SK-N-SH (cell line): Measurements from ENCODE around the gene ARFIP1. TPM values are rescaled to one million over a fixed set of nuclear protein-coding genes. Genes with fewer than 3 reads are reported as not detected.

Source experiments
- CTCF ChIA-PET: fragments of 300-600, 350-600 bp; formaldehyde crosslinking; extraction: SDS; loops from one replicate; lab custom pipeline; 2021; lab: Yijun Ruan, JAX
- POLR2A ChIA-PET: fragments of 350-600 bp; sonication (Branson Sonifier 250); formaldehyde crosslinking; extraction: SDS; loops from one replicate; lab custom pipeline; 2020; ENCODE audit warnings: antibody characterized with exemption, inconsistent platforms; lab: Yijun Ruan, JAX
- DNase-seq: peaks from one replicate; pipeline ENCODE4 v3.0.0; 2012
- H2AFZ ChIP-seq: fragments of 200-600 bp; sonication (generic); 2 replicates; pipeline ENCODE4 v1.8.1; 2016; ENCODE audit warnings: antibody characterized with exemption, mild to moderate bottlenecking, low read depth
- H3F3A ChIP-seq: fragments of 200-600 bp; sonication (generic); replicated peaks from 2 replicates; pipeline ENCODE3; 2016; ENCODE audit warnings: antibody characterized with exemption, mild to moderate bottlenecking; ENCODE audit not compliant: insufficient read depth
- H3K27ac ChIP-seq, 2 experiments: fragments of 200-500 bp in 1 of 2; fragments of 200-600 bp in 1 of 2; sonication (Bioruptor generic) in 1 of 2; sonication (generic), shearing (Covaris generic) in 1 of 2; 2 replicates each; pipeline versions ENCODE4 v1.5.1 to v1.6.1; 2014 to 2016; ENCODE audit warnings: low read depth in 2 of 2, inconsistent platforms in 1 of 2, low read length in 1 of 2, mild to moderate bottlenecking in 1 of 2, mixed read lengths in 1 of 2
- H3K27me3 ChIP-seq: fragments of 200-600 bp; sonication (generic), shearing (Covaris generic); 2 replicates; pipeline ENCODE4 v1.6.1; 2016; ENCODE audit warnings: mixed run types; ENCODE audit not compliant: insufficient read depth
- H3K36me3 ChIP-seq, 2 experiments: fragments of 200-500 bp in 1 of 2; fragments of 200-600 bp in 1 of 2; sonication (Bioruptor generic) in 1 of 2; sonication (generic) in 1 of 2; replicated peaks in 1 of 2; 2 replicates each; pipeline versions ENCODE3 to v1.5.1; 2014 to 2016; ENCODE audit warnings: low read length in 1 of 2, mild to moderate bottlenecking in 1 of 2; ENCODE audit not compliant: insufficient read depth in 2 of 2, control insufficient read depth in 1 of 2
- H3K4me1 ChIP-seq, 2 experiments: fragments of 200-500 bp in 1 of 2; fragments of 200-600 bp in 1 of 2; sonication (Bioruptor generic) in 1 of 2; sonication (generic), shearing (Covaris generic) in 1 of 2; 2 replicates each; pipeline versions ENCODE4 v1.5.1 to v1.6.1; 2014 to 2016; ENCODE audit warnings: low read depth in 1 of 2, low read length in 1 of 2, mixed run types in 1 of 2; ENCODE audit not compliant: insufficient read depth in 2 of 2, control insufficient read depth in 1 of 2
- H3K4me2 ChIP-seq: fragments of 200-600 bp; sonication (generic), shearing (Covaris generic); 2 replicates; pipeline ENCODE4 v1.6.1; 2017; ENCODE audit warnings: mixed run types
- H3K4me3 ChIP-seq, 2 experiments: fragments of 200-500 bp in 1 of 2; fragments of 200-600 bp in 1 of 2; sonication (Bioruptor generic) in 1 of 2; sonication (generic), shearing (Covaris generic) in 1 of 2; 2 replicates each; pipeline versions ENCODE4 v1.5.1 to v1.8.1; 2014 to 2016; ENCODE audit warnings: low read depth in 2 of 2, inconsistent platforms in 1 of 2, low read length in 1 of 2, mild to moderate bottlenecking in 1 of 2, mixed read lengths in 1 of 2, moderate library complexity in 1 of 2
- H3K79me2 ChIP-seq: fragments of 200-600 bp; sonication (generic); 2 replicates; pipeline ENCODE4 v1.8.1; 2017; ENCODE audit warnings: mild to moderate bottlenecking; ENCODE audit not compliant: insufficient read depth
- H3K9ac ChIP-seq: fragments of 200-600 bp; sonication (generic); 2 replicates; pipeline ENCODE4 v1.6.1; 2017; ENCODE audit warnings: mixed run types
- H3K9me2 ChIP-seq: fragments of 200-600 bp; sonication (generic); 2 replicates; pipeline ENCODE4 v1.6.1; 2017; ENCODE audit warnings: mixed run types
- H3K9me3 ChIP-seq: fragments of 200-600 bp; sonication (generic); 2 replicates; pipeline ENCODE4 v1.6.1; 2017; ENCODE audit warnings: mixed run types, mild to moderate bottlenecking, moderate library complexity
- H4K20me1 ChIP-seq: fragments of 200-600 bp; sonication (generic); 2 replicates; pipeline ENCODE4 v1.6.1; 2017; ENCODE audit warnings: mild to moderate bottlenecking, mixed run types; ENCODE audit not compliant: insufficient read depth
- CHD2 ChIP-seq: fragments of 150-350 bp; IDR thresholded peaks from 2 replicates; pipeline ENCODE4 v1.6.1; 2018; ENCODE audit warnings: low read length; ENCODE audit not compliant: partially characterized antibody
- ELF1 ChIP-seq: IDR thresholded peaks from 2 replicates; pipeline ENCODE4 v1.4.0; 2012
- EP300 ChIP-seq, 2 experiments: IDR thresholded peaks; 2 replicates each; pipeline versions ENCODE4 v1.4.0 to v1.6.1; 2012; ENCODE audit warnings: borderline replicate concordance in 1 of 2, low read depth in 1 of 2, low read length in 1 of 2
- FOSL2 ChIP-seq: IDR thresholded peaks from 2 replicates; pipeline ENCODE4 v1.4.0; 2012; ENCODE audit warnings: low read depth, mild to moderate bottlenecking, moderate library complexity, borderline replicate concordance
- GABPA ChIP-seq: IDR thresholded peaks from 2 replicates; pipeline ENCODE4 v1.4.0; 2012; ENCODE audit warnings: low read depth, mild to moderate bottlenecking
- GATA2 ChIP-seq: sonication (generic); formaldehyde crosslinking; IDR thresholded peaks from 2 replicates; pipeline ENCODE4 v1.5.0; 2020; ENCODE audit warnings: mild to moderate bottlenecking, missing genetic modification reagents
- MXI1 ChIP-seq: IDR thresholded peaks from 2 replicates; pipeline ENCODE4 v1.6.1; 2012; ENCODE audit warnings: mild to moderate bottlenecking, low read depth, low read length, improper control_type of control experiment
- NFIC ChIP-seq: IDR thresholded peaks from 2 replicates; pipeline ENCODE4 v1.4.0; 2012; ENCODE audit warnings: borderline replicate concordance
- POLR2AphosphoS5 ChIP-seq: IDR thresholded peaks from 2 replicates; pipeline ENCODE4 v1.6.1; 2012; ENCODE audit warnings: low read depth, low read length
- REST ChIP-seq: IDR thresholded peaks from 2 replicates; pipeline ENCODE4 v1.6.1; 2012; ENCODE audit warnings: mild to moderate bottlenecking, low read depth, low read length, moderate library complexity
- SIN3A ChIP-seq: IDR thresholded peaks from 2 replicates; pipeline ENCODE4 v1.6.1; 2012; ENCODE audit warnings: low read depth, mild to moderate bottlenecking, low read length, moderate library complexity, borderline replicate concordance
- SMC3 ChIP-seq: IDR thresholded peaks from 2 replicates; pipeline ENCODE4 v1.6.1; 2012; ENCODE audit warnings: low read depth, low read length, improper control_type of control experiment
- TEAD4 ChIP-seq: IDR thresholded peaks from 2 replicates; pipeline ENCODE4 v1.4.0; 2012; ENCODE audit warnings: mild to moderate bottlenecking, borderline replicate concordance; ENCODE audit not compliant: insufficient read depth
- WGBS: methylation state at CpG from one replicate; pipeline ENCODE4 v1.1.6; 2017; ENCODE audit warnings: low lambda C conversion rate; 5-methylcytosine and 5-hydroxymethylcytosine counted together
- polyA plus RNA-seq, 3 experiments: library from polyadenylated mRNA; depleted of rRNA; stranded (reverse); fragments of >200 nt; gene quantifications; 2 replicates each; pipeline ENCODE4 v1.2.3, GENCODE V29; 2012

ARFIP1 gene
- polyA plus RNA-seq, 1 of the 3 experiments (the other 2 are of a cell fraction), result 15.7 TPM

- no peak overlapping the region for H2AFZ ChIP-seq
- H3K9ac ChIP-seq, result no peak overlapping the region
- H3K4me2 ChIP-seq, result no peak overlapping the region
- H3K4me3 ChIP-seq, result no peak overlapping the region
- H3F3A ChIP-seq, result peaks cover 11% of the 10 kb centered on the region
- H3K79me2 ChIP-seq, result no peaks in the 10 kb centered on the region
- no peaks in the 10 kb centered on the region; a peak in 1 of 4 replicates for H3K4me1 ChIP-seq
- H3K27ac ChIP-seq, result no peak overlapping the region
- CTCF ChIA-PET, result no interaction called here
- no peaks in the 10 kb centered on the region for H3K9me2 ChIP-seq
- no peak for TF ChIP-seq SMC3
- TF ChIP-seq MXI1, result no peak
- no peak for TF ChIP-seq NFIC
- TF ChIP-seq EP300 (IDR thresholded peaks at IDR 0.05; ENCODE audit: borderline replicate concordance in 1 of 2, low read depth in 1 of 2, low read length in 1 of 2), result no peak
- no peak for TF ChIP-seq FOSL2
- no peak for TF ChIP-seq ELF1
- no peak for TF ChIP-seq REST
- no peak for TF ChIP-seq SIN3A
- peaks cover under 1 to 7% of the 10 kb centered on the region in 2 experiments for H3K36me3 ChIP-seq
- POLR2A ChIA-PET, result no interaction called here
- H4K20me1 ChIP-seq, result no peaks in the 10 kb centered on the region
- no peak for DNase-seq
- H3K9me3 ChIP-seq, result no peaks in the 10 kb centered on the region
- H3K27me3 ChIP-seq, result no peaks in the 10 kb centered on the region
These were observed 118.9 kb downstream of the ARFIP1 start for GRCh38 chr4:152898606-152899005.

GRCh38 chr4:152900395-152900794, 120.6 kb downstream of the ARFIP1 start:
- ChIA-PET CTCF (no interaction called here), POLR2A (no interaction called here)
- Histone ChIP-seq H3K4me1 (no peaks in the 10 kb centered on the region), H3F3A (no peaks in the 10 kb centered on the region), H3K36me3 (peaks cover 0 to 12% of the 10 kb centered on the region in 2 experiments), H3K4me3 (no peak overlapping the region), H3K27ac (no peak overlapping the region), H2AFZ (no peak overlapping the region), H3K9me3 (no peaks in the 10 kb centered on the region), H3K79me2 (no peaks in the 10 kb centered on the region), H3K9ac (no peak overlapping the region), H3K9me2 (no peaks in the 10 kb centered on the region), H4K20me1 (no peaks in the 10 kb centered on the region), H3K4me2 (no peak overlapping the region), H3K27me3 (no peaks in the 10 kb centered on the region)
- no peak for DNase-seq
- TF ChIP-seq EP300 (IDR thresholded peaks at IDR 0.05; ENCODE audit: borderline replicate concordance in 1 of 2, low read depth in 1 of 2, low read length in 1 of 2) (no peak), ELF1 (no peak), GABPA (no peak), SMC3 (no peak)

GRCh38 chr4:152901205-152901604, 121.5 kb downstream of the ARFIP1 start:
- DNase-seq, result no peak
- Histone ChIP-seq H3F3A (no peaks in the 10 kb centered on the region), H4K20me1 (no peaks in the 10 kb centered on the region), H3K9me2 (no peaks in the 10 kb centered on the region), H3K4me2 (no peak overlapping the region), H3K4me1 (no peaks in the 10 kb centered on the region), H3K27me3 (no peaks in the 10 kb centered on the region), H3K27ac (no peak overlapping the region), H3K9ac (no peak overlapping the region), H3K9me3 (no peaks in the 10 kb centered on the region), H3K4me3 (no peak overlapping the region), H2AFZ (no peak overlapping the region), H3K79me2 (no peaks in the 10 kb centered on the region), H3K36me3 (peaks cover 3 to 17% of the 10 kb centered on the region in 2 experiments)
- POLR2A ChIA-PET, result no interaction called here
- 97% methylated on average over 3 of the region's 3 CpGs for WGBS
- CTCF ChIA-PET, result no interaction called here
- TF ChIP-seq NFIC (no peak), POLR2AphosphoS5 (no peak), MXI1 (no peak), REST (no peak), GATA2 (no peak), TEAD4 (no peak), CHD2 (no peak)
